ENCODE results near the gene S100A6.
"Not testable (repeated sequence)": the region's sequence is repeated elsewhere in the genome, so short reads cannot be mapped to it uniquely, and the experiment has no call there.

The S100A6 gene

GRCh38 chr1:153535242-153536011, at the start of gene S100A6:
S100A6 (minus strand) TSS chr1:153535991; CDS start chr1:153535339, 652 bp downstream.
- Histone ChIP-seq H3K27me3 (ENCODE audit: control insufficient read depth in 5 of 5, insufficient read depth in 4 of 5, low read length in 5 of 5) (no peaks in the 10 kb centered on the region), H3K36me3 (ENCODE audit: control insufficient read depth in 5 of 5, insufficient read depth in 5 of 5, low read length in 5 of 5) (peaks cover 0 to 10% (median 0%) of the 10 kb centered on the region in 5 donors), H3K9ac (ENCODE audit: low read length in 5 of 5) (peak within 1 kb of the TSS; percentile 80 to 99 (median 99)), H3K4me3 (ENCODE audit: low read depth in 1 of 5, low read length in 5 of 5) (peak within 1 kb of the TSS; percentile 76 to 100 (median 89)), H3K4me1 (ENCODE audit: control insufficient read depth in 5 of 5, insufficient read depth in 5 of 5, low read length in 5 of 5) (peaks cover 4 to 51% (median 39%) of the 10 kb centered on the region in 5 donors), H3K27ac (ENCODE audit: low read depth, low read length) (peak within 1 kb of the TSS; percentile 99), H3K9me3 (ENCODE audit: control insufficient read depth in 5 of 5, low read length in 5 of 5) (no peaks in the 10 kb centered on the region)

- Histone ChIP-seq H3K4me1 (ENCODE audit: control insufficient read depth in 5 of 5, insufficient read depth in 5 of 5, low read length in 5 of 5) (peaks cover 0 to 2% (median 0%) of the 10 kb centered on the region in 5 donors), H3K27me3 (ENCODE audit: control insufficient read depth in 5 of 5, insufficient read depth in 4 of 5, low read length in 5 of 5) (no peaks in the 10 kb centered on the region), H3K36me3 (ENCODE audit: control insufficient read depth in 5 of 5, insufficient read depth in 5 of 5, low read length in 5 of 5) (no peaks in the 10 kb centered on the region), H3K9me3 (ENCODE audit: control insufficient read depth in 5 of 5, low read length in 5 of 5) (no peaks in the 10 kb centered on the region), H3K4me3 (ENCODE audit: low read depth in 1 of 5, low read length in 5 of 5) (no peak overlapping the region), H3K27ac (ENCODE audit: low read depth, low read length) (no peak overlapping the region), H3K9ac (ENCODE audit: low read length in 5 of 5) (no peak overlapping the region)
These were observed 49.2 kb upstream of the S100A6 start for GRCh38 chr1:153585006-153585405.

- Histone ChIP-seq H3K27ac (ENCODE audit: low read depth, low read length) (no peak overlapping the region), H3K27me3 (ENCODE audit: control insufficient read depth in 5 of 5, insufficient read depth in 4 of 5, low read length in 5 of 5) (no peaks in the 10 kb centered on the region), H3K9me3 (ENCODE audit: control insufficient read depth in 5 of 5, low read length in 5 of 5) (no peaks in the 10 kb centered on the region), H3K4me1 (ENCODE audit: control insufficient read depth in 5 of 5, insufficient read depth in 5 of 5, low read length in 5 of 5) (peaks cover 0 to 2% (median 0%) of the 10 kb centered on the region in 5 donors), H3K4me3 (ENCODE audit: low read depth in 1 of 5, low read length in 5 of 5) (no peak overlapping the region), H3K9ac (ENCODE audit: low read length in 5 of 5) (no peak overlapping the region), H3K36me3 (ENCODE audit: control insufficient read depth in 5 of 5, insufficient read depth in 5 of 5, low read length in 5 of 5) (no peaks in the 10 kb centered on the region)
These were observed 48.2 kb upstream of the S100A6 start for GRCh38 chr1:153583976-153584375.

GRCh38 chr1:153583514-153583913, 47.7 kb upstream of the S100A6 start:
- not testable (repeated sequence) for H3K27ac ChIP-seq (ENCODE audit: low read depth, low read length); H3K9ac ChIP-seq (ENCODE audit: low read length in 5 of 5); H3K4me1 ChIP-seq (ENCODE audit: control insufficient read depth in 5 of 5, insufficient read depth in 5 of 5, low read length in 5 of 5); H3K4me3 ChIP-seq (ENCODE audit: low read depth in 1 of 5, low read length in 5 of 5); H3K36me3 ChIP-seq (ENCODE audit: control insufficient read depth in 5 of 5, insufficient read depth in 5 of 5, low read length in 5 of 5); H3K9me3 ChIP-seq (ENCODE audit: control insufficient read depth in 5 of 5, low read length in 5 of 5); H3K27me3 ChIP-seq (ENCODE audit: control insufficient read depth in 5 of 5, insufficient read depth in 4 of 5, low read length in 5 of 5)

GRCh38 chr1:153582836-153583235, 47.0 kb upstream of the S100A6 start:
- not testable (repeated sequence) for H3K4me3 ChIP-seq (ENCODE audit: low read depth in 1 of 5, low read length in 5 of 5); H3K27me3 ChIP-seq (ENCODE audit: control insufficient read depth in 5 of 5, insufficient read depth in 4 of 5, low read length in 5 of 5)

GRCh38 chr1:153578936-153579335, 43.1 kb upstream of the S100A6 start:
- H3K27ac ChIP-seq (ENCODE audit: low read depth, low read length): no peak overlapping the region
- H3K9me3 ChIP-seq (ENCODE audit: control insufficient read depth in 5 of 5, low read length in 5 of 5): no peaks in the 10 kb centered on the region
- no peaks in the 10 kb centered on the region for H3K36me3 ChIP-seq (ENCODE audit: control insufficient read depth in 5 of 5, insufficient read depth in 5 of 5, low read length in 5 of 5)

More at GRCh38 chr1:153582836-153583235, 47.0 kb upstream of the S100A6 start:
- H3K4me1 ChIP-seq (ENCODE audit: control insufficient read depth in 5 of 5, insufficient read depth in 5 of 5, low read length in 5 of 5): peaks cover 1 to 12% (median 7%) of the 10 kb centered on the region in 5 donors
- H3K27ac ChIP-seq (ENCODE audit: low read depth, low read length); H3K9me3 ChIP-seq (ENCODE audit: control insufficient read depth in 5 of 5, low read length in 5 of 5); H3K36me3 ChIP-seq (ENCODE audit: control insufficient read depth in 5 of 5, insufficient read depth in 5 of 5, low read length in 5 of 5); H3K9ac ChIP-seq (ENCODE audit: low read length in 5 of 5): not testable (repeated sequence)

GRCh38 chr1:153578490-153578889, 42.7 kb upstream of the S100A6 start:
- Histone ChIP-seq H3K4me1 (ENCODE audit: control insufficient read depth in 5 of 5, insufficient read depth in 5 of 5, low read length in 5 of 5) (peaks cover 3 to 15% (median 10%) of the 10 kb centered on the region in 5 donors), H3K27ac (ENCODE audit: low read depth, low read length) (no peak overlapping the region), H3K4me3 (ENCODE audit: low read depth in 1 of 5, low read length in 5 of 5) (no peak overlapping the region), H3K9ac (ENCODE audit: low read length in 5 of 5) (no peak overlapping the region), H3K27me3 (ENCODE audit: control insufficient read depth in 5 of 5, insufficient read depth in 4 of 5, low read length in 5 of 5) (no peaks in the 10 kb centered on the region), H3K9me3 (ENCODE audit: control insufficient read depth in 5 of 5, low read length in 5 of 5) (no peaks in the 10 kb centered on the region), H3K36me3 (ENCODE audit: control insufficient read depth in 5 of 5, insufficient read depth in 5 of 5, low read length in 5 of 5) (no peaks in the 10 kb centered on the region)

More at GRCh38 chr1:153578936-153579335, 43.1 kb upstream of the S100A6 start:
- Histone ChIP-seq H3K9ac (ENCODE audit: low read length in 5 of 5) (no peak overlapping the region), H3K4me3 (ENCODE audit: low read depth in 1 of 5, low read length in 5 of 5) (no peak overlapping the region), H3K4me1 (ENCODE audit: control insufficient read depth in 5 of 5, insufficient read depth in 5 of 5, low read length in 5 of 5) (peaks cover 3 to 15% (median 10%) of the 10 kb centered on the region in 5 donors), H3K27me3 (ENCODE audit: control insufficient read depth in 5 of 5, insufficient read depth in 4 of 5, low read length in 5 of 5) (no peaks in the 10 kb centered on the region)

GRCh38 chr1:153577624-153578051, 41.8 kb upstream of the S100A6 start:
- H3K9ac ChIP-seq (ENCODE audit: low read length in 5 of 5): no peak overlapping the region
- H3K27me3 ChIP-seq (ENCODE audit: control insufficient read depth in 5 of 5, insufficient read depth in 4 of 5, low read length in 5 of 5): no peaks in the 10 kb centered on the region
- H3K4me1 ChIP-seq (ENCODE audit: control insufficient read depth in 5 of 5, insufficient read depth in 5 of 5, low read length in 5 of 5): peaks cover 5 to 17% (median 15%) of the 10 kb centered on the region in 5 donors
- no peaks in the 10 kb centered on the region for H3K9me3 ChIP-seq (ENCODE audit: control insufficient read depth in 5 of 5, low read length in 5 of 5)
- no peaks in the 10 kb centered on the region for H3K36me3 ChIP-seq (ENCODE audit: control insufficient read depth in 5 of 5, insufficient read depth in 5 of 5, low read length in 5 of 5)
- no peak overlapping the region for H3K4me3 ChIP-seq (ENCODE audit: low read depth in 1 of 5, low read length in 5 of 5)
- no peak overlapping the region for H3K27ac ChIP-seq (ENCODE audit: low read depth, low read length)

- H3K36me3 ChIP-seq (ENCODE audit: control insufficient read depth in 5 of 5, insufficient read depth in 5 of 5, low read length in 5 of 5): no peaks in the 10 kb centered on the region
- no peak overlapping the region for H3K4me3 ChIP-seq (ENCODE audit: low read depth in 1 of 5, low read length in 5 of 5)
- H3K9me3 ChIP-seq (ENCODE audit: control insufficient read depth in 5 of 5, low read length in 5 of 5): no peaks in the 10 kb centered on the region
- no peak overlapping the region for H3K9ac ChIP-seq (ENCODE audit: low read length in 5 of 5)
- H3K4me1 ChIP-seq (ENCODE audit: control insufficient read depth in 5 of 5, insufficient read depth in 5 of 5, low read length in 5 of 5): peaks cover 9 to 22% (median 15%) of the 10 kb centered on the region in 5 donors
- no peaks in the 10 kb centered on the region for H3K27me3 ChIP-seq (ENCODE audit: control insufficient read depth in 5 of 5, insufficient read depth in 4 of 5, low read length in 5 of 5)
- no peak overlapping the region for H3K27ac ChIP-seq (ENCODE audit: low read depth, low read length)
These were observed 41.3 kb upstream of the S100A6 start for GRCh38 chr1:153577138-153577537.

- not testable (repeated sequence) for H3K9ac ChIP-seq (ENCODE audit: low read length in 5 of 5); H3K27me3 ChIP-seq (ENCODE audit: control insufficient read depth in 5 of 5, insufficient read depth in 4 of 5, low read length in 5 of 5); H3K4me3 ChIP-seq (ENCODE audit: low read depth in 1 of 5, low read length in 5 of 5); H3K36me3 ChIP-seq (ENCODE audit: control insufficient read depth in 5 of 5, insufficient read depth in 5 of 5, low read length in 5 of 5); H3K9me3 ChIP-seq (ENCODE audit: control insufficient read depth in 5 of 5, low read length in 5 of 5); H3K27ac ChIP-seq (ENCODE audit: low read depth, low read length)
- H3K4me1 ChIP-seq (ENCODE audit: control insufficient read depth in 5 of 5, insufficient read depth in 5 of 5, low read length in 5 of 5): peaks cover 9 to 25% (median 15%) of the 10 kb centered on the region in 5 donors
These were observed 39.7 kb upstream of the S100A6 start for GRCh38 chr1:153575497-153575896.
